GM18519 (cell line): ENCODE data around the gene TTC39A.

Experiments used
- ATAC-seq: cut with Tn5 transposase; IDR thresholded peaks from one replicate; pipeline ENCODE4 v1.9.1; 2021; ENCODE audit warnings: mild to moderate bottlenecking, moderate library complexity; ENCODE audit not compliant: unreplicated experiment, low FRiP score

Gene TTC39A

DNA sequence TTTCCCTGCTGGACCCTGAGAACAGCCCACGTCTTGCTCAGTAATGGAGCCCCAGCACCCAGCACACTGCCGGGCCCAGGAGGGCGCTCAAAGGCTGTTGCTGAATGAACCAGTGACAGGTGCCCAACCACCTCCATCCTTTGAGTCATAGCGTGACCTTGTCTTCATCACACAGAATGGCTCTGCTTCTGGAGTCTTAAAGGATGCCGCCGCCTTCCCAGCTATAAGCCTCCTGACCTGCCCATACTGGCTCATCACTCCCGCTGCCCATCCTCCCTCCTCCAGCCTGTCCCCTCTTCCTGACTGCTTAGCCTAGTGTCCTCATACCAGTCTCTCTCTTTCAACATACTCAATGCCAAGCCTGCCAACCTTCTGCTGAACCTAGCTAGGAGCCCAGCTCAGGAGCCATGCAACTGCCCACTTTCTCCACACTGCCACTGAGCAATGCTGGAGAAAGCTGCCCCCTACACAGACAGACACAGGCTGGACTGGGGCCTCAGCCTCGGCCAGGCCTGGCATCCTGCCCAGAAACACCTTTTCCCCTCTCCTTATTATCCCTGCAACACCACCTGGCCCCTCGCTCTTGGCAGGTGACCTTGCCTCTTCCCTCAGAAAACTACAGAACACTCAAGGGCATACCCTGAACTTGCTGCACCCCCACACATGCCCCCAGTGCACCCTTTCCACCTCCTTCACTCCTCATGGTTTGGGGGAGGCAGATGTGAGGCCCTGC, 14.1 kb downstream of the TTC39A start:
- ATAC-seq, result no peak

DNA sequence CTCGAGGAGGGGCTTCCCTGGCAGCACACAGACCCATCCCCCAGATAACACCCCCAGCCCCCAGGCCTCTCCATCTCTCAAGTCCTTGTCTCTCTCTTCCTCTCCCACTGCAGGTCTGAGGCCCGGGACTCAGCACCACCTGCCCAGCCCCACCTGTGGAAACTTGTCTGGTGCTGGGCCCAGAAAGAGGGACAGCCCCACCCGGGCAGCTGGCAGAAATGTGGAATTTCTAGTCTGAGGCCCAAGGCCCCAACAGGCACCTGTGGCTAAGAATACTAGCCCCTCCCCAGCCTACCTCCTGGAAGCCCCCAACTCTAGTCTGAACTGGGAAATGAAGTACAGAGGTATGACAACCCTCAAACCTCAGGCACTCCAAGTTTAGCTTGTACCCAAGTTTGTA, 15.4 kb downstream of the TTC39A start:
- no peak for ATAC-seq

DNA sequence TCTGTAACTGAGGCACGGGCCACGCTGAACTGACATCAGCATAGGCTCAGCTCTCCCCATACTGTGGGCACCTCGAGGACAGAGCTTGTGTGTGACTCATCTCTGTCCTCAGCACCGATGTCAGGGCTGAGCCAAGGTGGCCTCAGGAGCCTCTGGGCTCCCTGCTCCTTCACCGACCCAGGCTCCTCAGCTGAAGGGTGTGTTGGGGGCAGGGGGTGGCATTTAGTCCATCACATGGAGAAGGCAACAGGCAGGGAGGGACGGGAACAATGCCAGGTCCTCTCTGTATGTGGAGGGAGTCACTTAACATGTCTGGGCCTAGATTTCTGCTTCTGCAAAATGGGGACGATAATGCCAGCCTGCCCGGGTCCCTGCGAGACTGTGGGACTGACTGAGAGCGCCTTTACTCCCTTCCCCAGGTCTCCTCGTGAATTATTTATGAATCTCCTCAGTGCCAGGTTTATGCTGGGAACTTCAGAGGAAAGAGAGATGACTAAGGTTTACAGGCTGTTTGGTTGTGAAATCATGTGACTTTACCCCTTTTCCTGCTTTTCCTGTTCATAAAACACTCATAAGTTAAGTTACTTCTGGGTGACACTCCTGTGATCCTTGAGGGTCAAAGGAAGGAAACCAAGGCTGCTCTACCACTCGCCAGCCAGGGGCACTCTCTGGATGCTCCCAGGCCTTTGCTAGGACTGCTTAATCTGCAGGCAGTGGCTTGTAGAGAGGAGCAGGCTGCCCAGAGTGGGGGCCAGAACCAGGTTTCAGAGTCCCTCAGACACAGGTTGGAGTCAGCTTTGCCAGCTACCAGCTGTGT, 16.2 kb downstream of the TTC39A start:
- no peak for ATAC-seq

DNA sequence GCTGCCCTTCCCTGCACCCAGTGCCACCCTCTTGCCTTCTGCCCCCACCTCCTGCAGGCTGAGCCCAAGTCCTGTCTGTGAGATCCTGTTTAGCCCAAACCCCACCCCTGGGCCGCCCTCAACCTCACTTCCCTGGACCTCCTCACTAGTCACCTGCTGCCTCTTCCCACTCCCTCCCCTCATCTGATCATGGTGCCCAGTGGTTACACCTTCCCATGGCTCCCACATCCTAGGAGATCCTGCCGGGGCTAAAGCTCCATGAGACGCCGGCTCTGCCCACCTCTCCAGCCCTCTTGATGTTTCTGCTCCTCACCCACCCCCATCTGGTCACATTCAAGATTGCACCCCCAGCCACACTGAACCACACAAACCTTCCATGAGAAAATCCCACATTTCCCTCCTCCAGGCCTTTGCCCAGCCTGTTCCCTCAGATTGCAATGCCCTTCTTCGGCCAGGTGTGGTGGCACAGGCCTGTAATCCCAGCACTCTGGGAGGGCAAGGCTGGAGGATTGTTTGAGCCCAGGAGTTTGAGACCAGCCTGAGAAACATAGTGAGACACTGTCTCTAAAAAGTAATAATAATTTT, 17.0 kb downstream of the TTC39A start:
- ATAC-seq, result no peak

GRCh38 chr1:51312718-51313117, 17.6 kb downstream of the TTC39A start:
- ATAC-seq, result no peak

GRCh38 chr1:51311826-51312225, 18.5 kb downstream of the TTC39A start:
- no peak for ATAC-seq

DNA sequence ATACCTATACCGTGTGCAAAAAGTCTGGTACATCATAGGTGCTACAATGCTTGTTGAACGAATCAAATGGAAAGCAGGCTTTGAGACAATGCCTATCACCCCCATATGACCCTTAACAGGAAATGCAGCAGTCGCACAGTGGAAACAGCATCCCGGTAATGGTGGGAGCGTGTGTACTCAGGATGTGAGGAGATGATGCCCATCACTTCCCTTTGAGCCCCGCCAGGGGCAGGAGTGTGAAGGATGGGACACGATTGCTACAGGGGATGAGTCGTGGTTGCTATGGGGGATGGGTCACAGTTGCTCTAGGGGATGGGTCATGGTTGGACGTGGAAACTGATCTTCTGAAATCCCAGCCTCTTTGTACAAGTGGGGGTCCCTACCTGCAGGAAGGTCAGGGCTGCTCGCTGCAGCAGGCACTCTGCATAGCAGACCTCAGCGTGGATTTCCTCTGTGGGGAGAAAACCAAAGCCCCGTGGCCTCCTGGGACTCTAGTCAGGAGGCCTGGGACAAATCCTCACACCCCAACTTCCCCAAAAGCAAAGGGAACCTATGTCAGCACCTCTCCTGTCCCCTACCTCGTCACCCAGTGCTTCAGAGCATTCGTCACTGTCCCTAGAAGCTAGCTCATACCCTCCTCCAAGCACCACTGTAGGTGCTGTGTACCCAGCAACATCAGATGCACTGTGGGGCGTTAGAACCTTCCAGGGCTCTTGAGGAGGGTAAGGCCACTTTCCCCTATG, 19.3 kb downstream of the TTC39A start:
- no peak for ATAC-seq

GRCh38 chr1:51309291-51309690, 21.1 kb downstream of the TTC39A start:
- no peak for ATAC-seq

GRCh38 chr1:51308636-51309035, 21.7 kb downstream of the TTC39A start:
- no peak for ATAC-seq

DNA sequence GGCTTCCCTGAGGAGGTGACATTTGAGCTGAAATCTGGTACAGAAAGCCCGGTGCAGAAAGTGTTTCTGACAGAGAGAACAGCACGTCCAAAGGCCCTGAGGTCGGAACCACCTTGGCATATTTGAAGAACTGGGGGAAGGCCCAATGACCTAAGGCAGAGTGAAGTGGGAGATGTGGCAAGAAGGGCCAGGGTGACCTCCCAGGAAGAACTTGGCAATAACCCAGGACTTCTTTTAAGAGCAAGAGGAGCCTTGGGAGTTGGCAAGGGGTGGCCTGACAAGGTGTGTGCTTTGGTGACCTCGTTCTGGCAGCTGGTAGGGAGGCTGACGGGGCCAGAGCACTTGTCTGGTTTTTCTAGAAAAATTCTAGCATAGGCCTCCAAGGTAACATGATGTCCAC, 23.4 kb downstream of the TTC39A start:
- ATAC-seq, result no peak

DNA sequence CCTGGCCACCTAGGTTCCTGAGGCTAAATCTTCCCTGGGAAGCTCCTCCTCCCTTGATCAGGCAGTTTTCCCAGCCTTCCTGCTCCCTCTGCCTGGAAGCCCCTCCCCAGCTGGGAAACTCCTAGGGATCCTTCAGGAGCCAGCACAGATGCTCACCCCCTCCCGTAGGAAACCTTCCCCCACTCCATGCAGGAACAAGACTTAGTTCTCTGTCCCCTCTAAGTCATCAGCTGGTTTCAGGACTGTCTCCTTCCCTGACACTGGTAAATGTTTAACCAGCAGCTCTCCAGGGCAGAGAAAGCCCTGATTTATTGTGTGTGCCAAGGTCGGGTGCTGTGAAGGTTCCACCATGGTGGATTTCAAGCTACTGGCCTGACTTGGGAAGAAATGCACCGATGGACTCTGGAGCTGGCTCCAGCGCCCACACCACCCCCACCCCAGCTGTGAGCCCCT, 25.0 kb downstream of the TTC39A start:
- no peak for ATAC-seq

DNA sequence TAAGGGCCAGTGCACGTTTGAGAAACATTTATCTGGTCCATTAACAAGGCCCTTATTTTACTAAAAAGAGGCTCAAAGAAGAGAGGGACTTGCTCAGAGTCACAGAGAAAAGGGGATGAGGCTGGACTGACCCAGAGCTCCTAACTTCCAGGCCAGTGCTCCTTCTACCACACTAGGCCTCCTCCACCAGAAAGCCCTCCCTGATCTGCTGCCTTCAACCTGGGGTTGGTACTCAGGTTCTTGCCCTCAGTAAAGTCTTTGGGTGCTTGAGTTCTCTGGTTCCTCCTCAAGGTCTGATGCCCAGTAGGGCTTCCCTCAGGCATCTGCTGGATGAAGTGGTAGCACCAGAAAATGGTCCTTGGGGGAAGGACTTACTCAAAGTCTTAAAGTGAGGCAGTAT, 26.0 kb downstream of the TTC39A start:
- ATAC-seq, result no peak

- no peak for ATAC-seq
Measured at GRCh38 chr1:51303751-51304251, 26.6 kb downstream of the TTC39A start.

- ATAC-seq, result no peak
Measured at GRCh38 chr1:51303315-51303714, 27.0 kb downstream of the TTC39A start.

DNA sequence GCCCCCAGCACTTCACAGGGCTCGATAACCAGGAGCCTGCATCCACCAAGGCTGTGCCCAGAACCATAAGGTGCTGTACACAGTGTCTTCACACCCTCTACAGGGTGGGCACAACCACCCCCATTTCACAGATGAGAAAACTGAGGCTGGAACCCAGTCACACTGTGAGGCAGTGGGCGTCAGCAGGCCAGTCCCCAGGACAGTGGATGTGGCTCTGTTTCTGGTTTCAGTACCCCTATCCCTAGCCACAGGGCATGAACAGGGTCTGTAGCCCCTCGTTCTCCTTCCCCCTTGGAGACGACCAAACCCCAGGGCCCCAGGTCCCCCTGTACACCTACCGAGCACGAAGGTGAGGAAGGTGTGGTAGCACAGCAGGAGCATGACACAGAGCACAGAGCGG, 27.6 kb downstream of the TTC39A start:
- ATAC-seq, result no peak

- no peak for ATAC-seq
Measured at GRCh38 chr1:51302270-51302669, 28.1 kb downstream of the TTC39A start.

DNA sequence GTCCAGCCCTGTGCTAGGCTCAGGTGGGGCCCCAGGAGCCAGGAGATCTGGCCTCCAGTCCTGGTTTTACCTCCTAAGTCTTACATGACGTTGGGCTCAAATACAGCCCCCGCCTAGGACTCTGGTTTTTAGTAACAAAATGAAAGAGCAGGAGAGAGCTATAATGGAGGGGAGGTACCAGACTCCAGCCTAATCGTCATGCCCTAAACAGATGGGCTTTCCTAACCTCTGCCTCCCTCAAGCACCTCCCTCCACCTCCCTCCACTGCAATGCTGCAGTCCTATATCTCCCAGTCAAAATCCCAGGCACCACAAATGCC, 28.6 kb downstream of the TTC39A start:
- no peak for ATAC-seq

GRCh38 chr1:51301152-51301843, 29.1 kb downstream of the TTC39A start:
- ATAC-seq, result no peak

DNA sequence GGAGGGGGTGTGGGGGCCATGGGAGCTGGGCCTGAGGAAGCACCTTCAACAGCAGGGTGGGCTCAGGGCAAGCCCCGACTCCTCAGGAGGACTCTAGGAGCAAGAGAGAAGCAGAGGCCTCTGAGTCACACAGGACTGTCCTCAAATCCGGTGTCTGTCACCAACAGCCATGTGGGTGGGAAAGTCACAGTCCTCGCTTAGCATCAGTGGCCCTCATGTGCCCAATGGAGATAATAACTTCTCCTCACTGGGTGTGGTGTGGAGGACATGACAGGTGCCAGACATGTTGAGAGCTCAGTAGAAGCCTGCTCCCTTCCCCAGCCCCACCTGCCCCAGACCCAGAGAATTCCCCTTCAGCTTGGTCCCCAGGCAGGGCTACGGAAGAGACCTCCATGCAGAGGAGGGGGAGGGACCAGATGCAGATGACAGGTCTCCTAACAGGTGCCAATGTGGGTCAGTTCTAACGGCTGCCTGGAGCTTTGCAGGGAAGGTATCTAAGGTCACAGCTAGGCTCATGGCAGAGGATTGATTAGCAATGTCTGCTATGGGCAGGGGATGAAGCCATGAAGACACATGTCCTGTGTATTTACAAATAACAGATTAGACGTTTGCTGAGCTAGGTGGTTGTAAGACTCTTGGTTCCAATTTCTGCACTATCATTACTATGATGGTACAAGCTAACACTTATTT, 30.2 kb downstream of the TTC39A start:
- no peak for ATAC-seq
